ENCODE measurements around the gene UBL3.

DNA sequence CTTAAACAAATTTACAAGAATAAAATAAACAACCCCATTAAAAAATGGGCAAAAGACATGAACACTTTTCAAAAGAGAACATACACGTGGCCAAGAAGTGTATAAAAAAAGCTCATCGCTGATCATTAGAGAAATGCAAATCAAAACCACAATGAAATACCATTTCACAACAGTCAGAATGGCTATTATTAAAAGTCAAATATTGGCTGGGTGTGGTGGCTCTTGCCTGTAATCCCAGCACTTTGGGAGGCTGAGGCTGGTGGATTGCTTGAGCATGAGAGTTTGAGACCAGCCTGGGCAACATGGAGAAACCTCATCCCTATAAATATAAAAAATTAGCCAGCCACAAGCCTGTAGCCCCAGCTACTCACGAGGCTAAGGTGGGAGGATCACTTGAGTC lies 89.9 kb downstream of the UBL3 start:
- TF ChIP-seq, protein P1, sequence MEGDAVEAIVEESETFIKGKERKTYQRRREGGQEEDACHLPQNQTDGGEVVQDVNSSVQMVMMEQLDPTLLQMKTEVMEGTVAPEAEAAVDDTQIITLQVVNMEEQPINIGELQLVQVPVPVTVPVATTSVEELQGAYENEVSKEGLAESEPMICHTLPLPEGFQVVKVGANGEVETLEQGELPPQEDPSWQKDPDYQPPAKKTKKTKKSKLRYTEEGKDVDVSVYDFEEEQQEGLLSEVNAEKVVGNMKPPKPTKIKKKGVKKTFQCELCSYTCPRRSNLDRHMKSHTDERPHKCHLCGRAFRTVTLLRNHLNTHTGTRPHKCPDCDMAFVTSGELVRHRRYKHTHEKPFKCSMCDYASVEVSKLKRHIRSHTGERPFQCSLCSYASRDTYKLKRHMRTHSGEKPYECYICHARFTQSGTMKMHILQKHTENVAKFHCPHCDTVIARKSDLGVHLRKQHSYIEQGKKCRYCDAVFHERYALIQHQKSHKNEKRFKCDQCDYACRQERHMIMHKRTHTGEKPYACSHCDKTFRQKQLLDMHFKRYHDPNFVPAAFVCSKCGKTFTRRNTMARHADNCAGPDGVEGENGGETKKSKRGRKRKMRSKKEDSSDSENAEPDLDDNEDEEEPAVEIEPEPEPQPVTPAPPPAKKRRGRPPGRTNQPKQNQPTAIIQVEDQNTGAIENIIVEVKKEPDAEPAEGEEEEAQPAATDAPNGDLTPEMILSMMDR (conservative IDR thresholded peaks at IDR 0.05): no peak
- TF ChIP-seq ZFX (IDR thresholded peaks at IDR 0.05): no peak
